Neural cell (in vitro differentiated cells): Measurements from ENCODE around the gene PPP1R15B. TPM values are rescaled to one million over a fixed set of nuclear protein-coding genes. Genes with fewer than 3 reads are reported as not detected.

Experiments
- H2AFZ ChIP-seq: fragments of 200-600, 300-800 bp; sonication (generic), shearing (Covaris generic); 2 replicates; pipeline ENCODE4 v1.6.0; 2014; ENCODE audit warnings: low read depth, mild to moderate bottlenecking, antibody characterized with exemption, low read length, moderate library complexity
- H3F3A ChIP-seq: fragments of 200-600 bp; shearing (Covaris generic); 2 replicates; pipeline ENCODE4 v1.6.1; 2016; ENCODE audit warnings: mild to moderate bottlenecking, moderate library complexity, mixed read lengths, antibody characterized with exemption, low read length; ENCODE audit not compliant: insufficient read depth, poor library complexity, severe bottlenecking
- H3K27ac ChIP-seq: fragments of 200-600, 300-800 bp; sonication (generic), shearing (Covaris generic); 2 replicates; pipeline ENCODE4 v1.5.1; 2014; ENCODE audit warnings: mild to moderate bottlenecking, low read length, moderate library complexity
- H3K27me3 ChIP-seq: fragments of 300-800, 200-600 bp; sonication (generic), shearing (Covaris generic); 2 replicates; pipeline ENCODE4 v1.6.0; 2014; ENCODE audit warnings: mild to moderate bottlenecking, low read depth, low read length, moderate library complexity; ENCODE audit not compliant: insufficient read depth
- H3K36me3 ChIP-seq: fragments of 300-800, 200-600 bp; sonication (generic), shearing (Covaris generic); 2 replicates; pipeline ENCODE4 v1.5.1; 2014; ENCODE audit warnings: mild to moderate bottlenecking, antibody characterized with exemption, low read length, moderate library complexity; ENCODE audit not compliant: insufficient read depth
- H3K4me2 ChIP-seq: fragments of 300-800, 200-600 bp; sonication (generic), shearing (Covaris generic); 2 replicates; pipeline ENCODE4 v1.6.0; 2014; ENCODE audit warnings: mild to moderate bottlenecking, low read length
- H3K4me3 ChIP-seq: fragments of 300-800, 200-600 bp; sonication (generic), shearing (Covaris generic); 2 replicates; pipeline ENCODE4 v1.5.1; 2014; ENCODE audit warnings: mild to moderate bottlenecking, low read length, moderate library complexity
- H3K79me2 ChIP-seq: fragments of 200-600 bp; shearing (Covaris generic); replicated peaks from 2 replicates; pipeline ENCODE4 v1.6.0; 2014; ENCODE audit warnings: mild to moderate bottlenecking, low read length, moderate library complexity; ENCODE audit not compliant: insufficient read depth
- H3K9ac ChIP-seq: fragments of 300-800, 200-600 bp; sonication (generic), shearing (Covaris generic); 2 replicates; pipeline ENCODE4 v1.6.1; 2016; ENCODE audit warnings: mild to moderate bottlenecking, low read length, mixed read lengths
- H3K9me2 ChIP-seq: fragments of 200-600 bp; shearing (Covaris generic); 2 replicates; pipeline ENCODE4 v1.6.1; 2016; ENCODE audit warnings: mild to moderate bottlenecking, low read length, mixed read lengths; ENCODE audit not compliant: insufficient read depth
- H3K9me3 ChIP-seq: fragments of 200-600, 300-800 bp; sonication (generic), shearing (Covaris generic); 2 replicates; pipeline ENCODE4 v1.6.1; 2016; ENCODE audit warnings: mild to moderate bottlenecking, mixed run types, low read length, moderate library complexity, mixed read lengths
- H4K20me1 ChIP-seq: fragments of 200-600 bp; shearing (Covaris generic); 2 replicates; pipeline ENCODE4 v1.6.1; 2016; ENCODE audit warnings: mild to moderate bottlenecking, mixed run types; ENCODE audit not compliant: insufficient read depth
- CTCF ChIP-seq: fragments of 450-650 bp; IDR thresholded peaks from 2 replicates; pipeline ENCODE4 v1.5.1; 2014; ENCODE audit warnings: antibody characterized with exemption, mild to moderate bottlenecking, moderate library complexity; ENCODE audit not compliant: poor library complexity, severe bottlenecking
- EP300 ChIP-seq: fragments of 450-650 bp; conservative IDR thresholded peaks from 2 replicates; pipeline ENCODE4 v1.6.1; 2014; ENCODE audit warnings: antibody characterized with exemption, mild to moderate bottlenecking, moderate library complexity; ENCODE audit not compliant: poor library complexity, severe bottlenecking
- EZH2 ChIP-seq: fragments of 200-600, 300-800 bp; shearing (Covaris generic), sonication (generic); IDR thresholded peaks from 2 replicates; pipeline ENCODE4 v1.6.1; 2014; ENCODE audit warnings: antibody characterized with exemption, low read length, borderline replicate concordance, mild to moderate bottlenecking; ENCODE audit not compliant: insufficient read depth, poor library complexity, severe bottlenecking
- MXI1 ChIP-seq: fragments of 450-650 bp; conservative IDR thresholded peaks from 2 replicates; pipeline ENCODE4 v1.6.1; 2014; ENCODE audit warnings: antibody characterized with exemption, mild to moderate bottlenecking; ENCODE audit not compliant: poor library complexity, severe bottlenecking
- RAD21 ChIP-seq: fragments of 450-650 bp; conservative IDR thresholded peaks from 2 replicates; pipeline ENCODE4 v1.6.1; 2014; ENCODE audit warnings: antibody characterized with exemption, mild to moderate bottlenecking, moderate library complexity
- REST ChIP-seq: IDR thresholded peaks from 2 replicates; pipeline ENCODE4 v1.6.1; 2012; ENCODE audit warnings: borderline replicate concordance
- SMC3 ChIP-seq: fragments of 450-650 bp; conservative IDR thresholded peaks from 2 replicates; pipeline ENCODE4 v1.6.1; 2014; ENCODE audit warnings: antibody characterized with exemption, mild to moderate bottlenecking, moderate library complexity; ENCODE audit not compliant: poor library complexity
- polyA plus RNA-seq: library from polyadenylated mRNA; depleted of rRNA; stranded (reverse); fragments of >200 nt; gene quantifications from 2 replicates; pipeline ENCODE4 v1.2.3, GENCODE V29; 2014

The PPP1R15B gene
- polyA plus RNA-seq, 1 donor from 2014 or later = 30.1 TPM

GRCh38 chr1:204361781-204362180 is 49.8 kb downstream of the PPP1R15B start:
- no peaks in the 10 kb centered on the region for H3K9me2 ChIP-seq
- H3K27me3 ChIP-seq = peaks cover 22% of the 10 kb centered on the region
- peaks cover 14% of the 10 kb centered on the region for H3K79me2 ChIP-seq
- H3K27ac ChIP-seq = no peak overlapping the region
- H2AFZ ChIP-seq = no peak overlapping the region
- no peak overlapping the region for H3K9ac ChIP-seq
- H4K20me1 ChIP-seq = no peaks in the 10 kb centered on the region
- H3K36me3 ChIP-seq = no peaks in the 10 kb centered on the region
- H3K9me3 ChIP-seq = no peaks in the 10 kb centered on the region
- H3K4me3 ChIP-seq = no peak overlapping the region
- peaks cover 4% of the 10 kb centered on the region for H3F3A ChIP-seq
- TF ChIP-seq EZH2 = no peak
- TF ChIP-seq SMC3 = no peak
- TF ChIP-seq MXI1 = no peak
- TF ChIP-seq EP300 = no peak
- no peak for TF ChIP-seq CTCF
- no peak overlapping the region for H3K4me2 ChIP-seq

DNA sequence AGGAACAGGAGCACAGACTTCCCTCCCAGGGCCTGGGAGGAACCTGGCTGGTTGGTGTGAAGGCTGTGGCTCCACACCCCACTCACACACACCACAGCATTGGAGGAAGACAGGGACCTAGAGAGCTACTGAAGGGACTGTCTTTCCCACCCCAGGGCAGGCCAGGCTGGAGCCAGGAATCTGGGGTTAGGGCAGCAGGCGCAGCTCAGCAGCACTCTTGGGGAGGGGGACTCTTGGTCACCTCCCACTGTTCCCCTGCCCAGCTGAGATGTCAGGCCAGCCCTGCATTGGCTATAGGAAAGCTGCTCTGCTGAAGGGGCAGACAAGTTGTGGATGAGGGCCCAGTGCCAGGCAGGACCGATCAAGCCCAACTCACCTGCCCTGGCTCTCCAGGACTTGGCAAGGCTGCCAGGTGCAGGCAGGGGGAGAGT is 50.3 kb downstream of the PPP1R15B start:
- Histone ChIP-seq H3K36me3 (no peaks in the 10 kb centered on the region), H2AFZ (no peak overlapping the region), H4K20me1 (no peaks in the 10 kb centered on the region), H3K27ac (no peak overlapping the region), H3F3A (peaks cover 4% of the 10 kb centered on the region), H3K79me2 (peaks cover 19% of the 10 kb centered on the region), H3K9me2 (no peaks in the 10 kb centered on the region), H3K9ac (no peak overlapping the region), H3K9me3 (no peaks in the 10 kb centered on the region), H3K4me2 (no peak overlapping the region), H3K27me3 (peaks cover 21% of the 10 kb centered on the region), H3K4me3 (no peak overlapping the region)
- TF ChIP-seq CTCF (no peak), EP300 (no peak), REST (no peak), EZH2 (no peak), RAD21 (no peak), SMC3 (no peak), MXI1 (no peak)
